ENCODE measurements around the gene NSG1. TPM values are rescaled to one million over a fixed set of nuclear protein-coding genes. Genes with fewer than 3 reads are reported as not detected.

Gene NSG1
- polyA plus RNA-seq, 1 experiment, result 10.4 TPM

- POLR2A ChIA-PET, result no interaction called here
- TF ChIP-seq, protein P1, sequence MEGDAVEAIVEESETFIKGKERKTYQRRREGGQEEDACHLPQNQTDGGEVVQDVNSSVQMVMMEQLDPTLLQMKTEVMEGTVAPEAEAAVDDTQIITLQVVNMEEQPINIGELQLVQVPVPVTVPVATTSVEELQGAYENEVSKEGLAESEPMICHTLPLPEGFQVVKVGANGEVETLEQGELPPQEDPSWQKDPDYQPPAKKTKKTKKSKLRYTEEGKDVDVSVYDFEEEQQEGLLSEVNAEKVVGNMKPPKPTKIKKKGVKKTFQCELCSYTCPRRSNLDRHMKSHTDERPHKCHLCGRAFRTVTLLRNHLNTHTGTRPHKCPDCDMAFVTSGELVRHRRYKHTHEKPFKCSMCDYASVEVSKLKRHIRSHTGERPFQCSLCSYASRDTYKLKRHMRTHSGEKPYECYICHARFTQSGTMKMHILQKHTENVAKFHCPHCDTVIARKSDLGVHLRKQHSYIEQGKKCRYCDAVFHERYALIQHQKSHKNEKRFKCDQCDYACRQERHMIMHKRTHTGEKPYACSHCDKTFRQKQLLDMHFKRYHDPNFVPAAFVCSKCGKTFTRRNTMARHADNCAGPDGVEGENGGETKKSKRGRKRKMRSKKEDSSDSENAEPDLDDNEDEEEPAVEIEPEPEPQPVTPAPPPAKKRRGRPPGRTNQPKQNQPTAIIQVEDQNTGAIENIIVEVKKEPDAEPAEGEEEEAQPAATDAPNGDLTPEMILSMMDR (IDR thresholded peaks at IDR 0.05; ENCODE audit: low read depth, low read length), result no peak
- Histone ChIP-seq H3K9me3 (ENCODE audit: control insufficient read depth, insufficient read depth, low read length) (peaks cover 4% of the 10 kb centered on the region; the same call in 1 of the 2 replicates), H3K4me3 (ENCODE audit: low read depth, low read length) (no peak overlapping the region), H3K27me3 (ENCODE audit: control insufficient read depth, insufficient read depth, low read length) (peaks cover 65% of the 10 kb centered on the region), H3K27ac (ENCODE audit: low read depth, low read length) (no peak overlapping the region)
- CTCF ChIA-PET, result no interaction called here
- DNase-seq (ENCODE audit: low read depth, low spot score), result no peak
Measured at GRCh38 chr4:4392501-4393183, 5.7 kb downstream of the NSG1 start.

GRCh38 chr4:4394644-4395043 lies 7.7 kb downstream of the NSG1 start:
- ChIA-PET CTCF (interaction anchor here (1.3 to 2.2 kb wide), 3 partner anchors 10 to 135 kb away, joined by 5 to 8 read pairs (median 6); no protein-coding TSS in a partner anchor), POLR2A (no interaction called here)
- Histone ChIP-seq H3K27me3 (ENCODE audit: control insufficient read depth, insufficient read depth, low read length) (peaks cover 47% of the 10 kb centered on the region), H3K4me3 (ENCODE audit: low read depth, low read length) (no peak overlapping the region), H3K9me3 (ENCODE audit: control insufficient read depth, insufficient read depth, low read length) (peaks cover 4% of the 10 kb centered on the region), H3K27ac (ENCODE audit: low read depth, low read length) (no peak overlapping the region)
- peak; percentile 11 for DNase-seq (ENCODE audit: low read depth, low spot score)
- TF ChIP-seq, protein P1 (IDR thresholded peaks at IDR 0.05; ENCODE audit: low read depth, low read length), result no peak

GRCh38 chr4:4395371-4395770 lies 8.5 kb downstream of the NSG1 start:
- no peak for DNase-seq (ENCODE audit: low read depth, low spot score)
- TF ChIP-seq, protein P1 (IDR thresholded peaks at IDR 0.05; ENCODE audit: low read depth, low read length), result no peak
- ChIA-PET POLR2A (no interaction called here), CTCF (interaction anchor here (1.3 to 2.2 kb wide), 3 partner anchors 11 to 136 kb away, joined by 5 to 8 read pairs (median 6); no protein-coding TSS in a partner anchor)
- H3K9me3 ChIP-seq (ENCODE audit: control insufficient read depth, insufficient read depth, low read length), result peaks cover 4% of the 10 kb centered on the region
- peaks cover 40% of the 10 kb centered on the region for H3K27me3 ChIP-seq (ENCODE audit: control insufficient read depth, insufficient read depth, low read length)
- no peak overlapping the region for H3K27ac ChIP-seq (ENCODE audit: low read depth, low read length)
- no peak overlapping the region for H3K4me3 ChIP-seq (ENCODE audit: low read depth, low read length)

- TF ChIP-seq, protein P1 (IDR thresholded peaks at IDR 0.05; ENCODE audit: low read depth, low read length), result peak; percentile 0; the same call in 1 of the 2 replicates
- Histone ChIP-seq H3K9me3 (ENCODE audit: control insufficient read depth, insufficient read depth, low read length) (peaks cover 4% of the 10 kb centered on the region), H3K27ac (ENCODE audit: low read depth, low read length) (peak overlapping the region; percentile 77), H3K27me3 (ENCODE audit: control insufficient read depth, insufficient read depth, low read length) (peaks cover 41% of the 10 kb centered on the region), H3K4me3 (ENCODE audit: low read depth, low read length) (peak overlapping the region; percentile 2; the same call in 1 of the 2 replicates)
- peak; percentile 42 for DNase-seq (ENCODE audit: low read depth, low spot score)
- ChIA-PET CTCF (interaction anchor here (0.7 to 2.2 kb wide), 4 partner anchors 11 to 136 kb away, joined by 5 to 8 read pairs (median 6); no protein-coding TSS in a partner anchor), POLR2A (interaction anchor here (0.7 kb wide), 5 partner anchors 35 to 1398 kb away, joined by 3 to 6 read pairs (median 4); no protein-coding TSS in a partner anchor)
Measured at GRCh38 chr4:4395849-4396627, 9.1 kb downstream of the NSG1 start.
